Stomach (tissue), 4 donors: ENCODE results near the gene SIPA1L2.

Source experiments
- EP300 ChIP-seq: sonication (generic); formaldehyde crosslinking; IDR thresholded peaks from one replicate; pipeline ENCODE4 v1.6.1; 2017; ENCODE audit warnings: antibody characterized with exemption
- POLR2A ChIP-seq, 4 donors: fragments of 450-650 bp; IDR thresholded peaks; one replicate each; pipeline ENCODE4 v1.6.1; 2016; ENCODE audit warnings: antibody characterized with exemption in 4 of 4, control low read depth in 2 of 4, mild to moderate bottlenecking in 1 of 4, moderate library complexity in 1 of 4
- POLR2AphosphoS5 ChIP-seq, 3 donors: sonication (generic); formaldehyde crosslinking; IDR thresholded peaks; one replicate each; pipeline ENCODE4 v1.6.1; 2016; ENCODE audit warnings: antibody characterized with exemption in 3 of 3
- TF ChIP-seq, protein P1 (sequence below), 7 experiments: fragments of 450-650 bp in 4 of 7; fragments of 200-600 bp in 3 of 7; sonication (generic) in 3 of 7; IDR thresholded peaks; one replicate each; pipeline ENCODE4 v1.5.1; 2016 to 2019; ENCODE audit warnings: antibody characterized with exemption in 7 of 7, control low read depth in 2 of 7, mild to moderate bottlenecking in 1 of 7

DNA sequence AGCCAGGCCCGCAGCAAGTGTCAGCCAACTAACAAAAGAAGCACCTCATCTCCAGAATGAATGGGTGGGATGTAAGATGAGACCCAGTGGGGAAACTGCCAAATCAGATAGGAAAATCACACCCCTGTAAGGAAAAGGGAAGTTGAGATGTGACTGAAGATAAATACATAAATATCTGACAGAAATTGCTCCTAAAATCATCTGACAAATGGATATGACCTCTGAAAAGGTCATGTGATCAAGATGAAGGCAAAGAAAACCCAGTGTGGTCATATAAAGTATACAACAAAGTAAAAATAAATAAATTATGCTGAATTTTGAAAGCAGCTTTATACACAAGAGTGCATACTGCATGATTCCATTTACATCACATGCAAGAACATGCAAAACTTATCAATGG, 12.7 kb downstream of the SIPA1L2 start:
- no peak for TF ChIP-seq EP300
- TF ChIP-seq, protein P1, sequence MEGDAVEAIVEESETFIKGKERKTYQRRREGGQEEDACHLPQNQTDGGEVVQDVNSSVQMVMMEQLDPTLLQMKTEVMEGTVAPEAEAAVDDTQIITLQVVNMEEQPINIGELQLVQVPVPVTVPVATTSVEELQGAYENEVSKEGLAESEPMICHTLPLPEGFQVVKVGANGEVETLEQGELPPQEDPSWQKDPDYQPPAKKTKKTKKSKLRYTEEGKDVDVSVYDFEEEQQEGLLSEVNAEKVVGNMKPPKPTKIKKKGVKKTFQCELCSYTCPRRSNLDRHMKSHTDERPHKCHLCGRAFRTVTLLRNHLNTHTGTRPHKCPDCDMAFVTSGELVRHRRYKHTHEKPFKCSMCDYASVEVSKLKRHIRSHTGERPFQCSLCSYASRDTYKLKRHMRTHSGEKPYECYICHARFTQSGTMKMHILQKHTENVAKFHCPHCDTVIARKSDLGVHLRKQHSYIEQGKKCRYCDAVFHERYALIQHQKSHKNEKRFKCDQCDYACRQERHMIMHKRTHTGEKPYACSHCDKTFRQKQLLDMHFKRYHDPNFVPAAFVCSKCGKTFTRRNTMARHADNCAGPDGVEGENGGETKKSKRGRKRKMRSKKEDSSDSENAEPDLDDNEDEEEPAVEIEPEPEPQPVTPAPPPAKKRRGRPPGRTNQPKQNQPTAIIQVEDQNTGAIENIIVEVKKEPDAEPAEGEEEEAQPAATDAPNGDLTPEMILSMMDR (IDR thresholded peaks at IDR 0.05): no peak
- TF ChIP-seq POLR2AphosphoS5 (IDR thresholded peaks at IDR 0.05): no peak
- TF ChIP-seq POLR2A (IDR thresholded peaks at IDR 0.05): no peak
